GM12892 (cell line): ENCODE data around the gene LTBP4.

Source experiments
- POLR2A ChIP-seq: IDR thresholded peaks from 2 replicates; pipeline ENCODE4 v1.6.1; 2011; ENCODE audit warnings: low read depth, low read length, control low read depth
- POLR2AphosphoS5 ChIP-seq: IDR thresholded peaks from 2 replicates; pipeline ENCODE4 v1.6.1; 2011; ENCODE audit warnings: low read depth, low read length, control low read depth
- TAF1 ChIP-seq: IDR thresholded peaks from 2 replicates; pipeline ENCODE4 v1.6.1; 2011; ENCODE audit warnings: low read depth, mild to moderate bottlenecking, control low read depth, low read length, borderline replicate concordance

- TF ChIP-seq POLR2AphosphoS5 (no peak), POLR2A (no peak), TAF1 (no peak)
Measured at GRCh38 chr19:40586611-40587010, 14.6 kb upstream of the LTBP4 start.
